DMS53 treated with DMSO at 0.1 percent for 48 hours (cell line): ENCODE data around the gene MBOAT2.
"Not testable (repeated sequence)": the region's sequence is repeated elsewhere in the genome, so short reads cannot be mapped to it uniquely, and the experiment has no call there.

Experiments
- DNase-seq: peaks from one replicate; lab custom pipeline; 2025; ENCODE audit not compliant: unreplicated experiment; lab: John Stamatoyannopoulos, UW

The MBOAT2 gene

DNA sequence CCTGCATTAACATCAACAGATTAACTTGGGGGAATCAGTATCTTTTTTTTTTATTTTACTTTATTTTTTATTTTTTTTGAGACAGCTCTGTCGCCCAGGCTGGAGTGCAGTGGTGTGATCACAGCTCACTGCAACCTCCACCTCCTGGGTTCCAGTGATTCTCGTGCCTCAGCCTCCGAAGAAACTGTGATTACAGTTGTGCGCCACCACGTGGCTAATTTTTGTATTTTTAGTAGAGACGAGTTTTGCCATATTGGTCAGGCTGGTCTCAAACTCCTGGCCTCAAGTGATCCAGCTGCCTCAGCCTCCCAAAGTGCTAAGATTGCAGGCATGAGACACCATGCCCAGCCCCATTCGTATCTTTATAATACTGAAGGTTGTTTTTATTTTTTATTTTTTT, 99.6 kb downstream of the MBOAT2 start:
- DNase-seq: not testable (repeated sequence)

DNA sequence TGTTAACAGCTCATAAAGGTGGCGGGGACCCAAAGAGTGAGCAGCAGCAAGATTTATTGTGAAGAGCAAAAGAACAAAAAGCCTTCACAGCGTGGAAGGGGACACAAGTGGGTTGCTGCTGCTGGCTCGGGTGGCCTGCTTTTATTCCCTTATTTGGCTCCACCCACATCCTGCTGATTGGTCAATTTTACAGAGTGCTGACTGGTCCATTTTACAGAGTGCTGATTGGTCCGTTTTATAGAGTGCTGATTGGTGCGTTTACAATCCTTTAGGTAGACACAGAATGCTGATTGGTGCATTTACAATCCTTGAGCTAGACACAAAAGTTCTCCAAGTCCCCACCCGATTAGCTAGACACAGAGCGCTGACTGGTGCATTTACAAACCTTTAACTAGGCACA, 100.7 kb downstream of the MBOAT2 start:
- DNase-seq: not testable (repeated sequence)

DNA sequence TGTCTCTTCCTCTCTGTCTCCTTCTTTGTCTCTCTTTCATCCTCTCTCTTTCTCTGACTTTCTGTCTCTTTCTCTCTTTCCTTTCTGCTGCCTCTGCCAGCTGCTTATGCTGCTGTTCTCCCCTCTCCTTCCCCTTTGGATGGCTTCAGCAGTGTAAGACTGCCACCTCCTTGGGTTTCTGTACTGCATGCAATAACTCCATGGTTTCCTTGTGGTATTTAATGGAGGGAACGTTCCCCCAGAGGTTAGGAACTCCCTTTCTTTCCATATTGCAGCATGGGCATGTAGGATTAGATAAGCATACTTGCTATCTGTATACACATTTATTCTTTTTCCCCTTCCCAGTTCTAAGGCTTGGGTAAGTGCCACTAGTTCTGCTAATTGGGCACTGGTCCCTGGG, 106.3 kb downstream of the MBOAT2 start:
- DNase-seq: not testable (repeated sequence)

DNA sequence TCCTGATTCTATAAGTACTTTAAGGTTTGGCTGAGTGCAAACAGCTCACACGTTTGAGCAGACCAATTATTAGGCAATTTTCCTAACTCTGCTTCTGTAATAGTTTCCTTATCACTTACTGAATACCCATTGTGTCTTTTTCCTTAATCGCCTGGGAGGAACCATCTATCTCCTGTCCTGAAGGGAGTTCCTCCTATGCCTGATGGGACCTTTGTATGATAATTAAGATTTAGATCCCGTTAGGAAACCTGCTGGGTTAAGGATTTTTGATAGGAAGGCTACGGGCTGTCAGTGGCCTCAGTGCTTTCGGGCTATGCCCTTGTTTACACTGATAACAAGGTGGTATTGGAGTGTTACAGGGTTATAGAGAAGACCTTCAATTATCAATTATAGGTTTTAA, 106.8 kb downstream of the MBOAT2 start:
- DNase-seq: not testable (repeated sequence)

DNA sequence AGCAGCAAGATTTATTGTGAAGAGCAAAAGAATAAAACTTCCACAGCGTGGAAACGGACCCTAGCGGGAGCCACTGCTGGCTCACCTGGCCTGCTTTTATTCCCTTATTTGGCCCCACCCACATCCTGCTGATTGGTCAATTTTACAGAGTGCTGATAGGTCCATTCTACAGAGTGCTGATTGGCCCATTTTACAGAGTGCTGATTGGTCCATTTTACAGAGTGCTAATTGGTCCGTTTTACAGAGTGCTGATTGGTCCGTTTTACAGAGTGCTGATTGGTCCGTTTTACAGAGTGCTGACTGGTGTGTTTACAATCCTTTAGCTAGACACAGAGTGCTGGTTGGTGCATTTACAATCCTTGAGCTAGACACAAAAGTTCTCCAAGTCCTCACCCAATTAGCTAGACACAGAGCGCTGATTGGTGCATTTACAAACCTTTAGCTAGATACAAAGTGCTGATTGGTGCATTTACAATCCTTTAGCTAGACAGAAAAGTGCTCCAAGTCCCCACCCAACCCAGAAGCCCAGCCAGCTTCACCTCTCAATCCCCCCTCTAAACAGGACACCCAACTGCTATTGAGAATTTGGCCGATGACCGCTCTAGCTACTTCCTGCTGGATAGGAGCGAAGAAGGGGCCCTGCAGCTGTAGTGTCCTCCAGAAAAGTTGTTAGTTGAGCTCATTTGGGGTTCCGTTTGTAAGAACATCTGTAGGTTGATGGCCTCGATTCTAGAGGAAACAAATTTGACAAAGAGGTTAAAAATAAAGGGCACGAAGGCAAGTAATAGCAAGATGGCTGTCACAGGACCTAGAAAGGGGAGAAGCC, 108.2 kb downstream of the MBOAT2 start:
- not testable (repeated sequence) for DNase-seq

DNA sequence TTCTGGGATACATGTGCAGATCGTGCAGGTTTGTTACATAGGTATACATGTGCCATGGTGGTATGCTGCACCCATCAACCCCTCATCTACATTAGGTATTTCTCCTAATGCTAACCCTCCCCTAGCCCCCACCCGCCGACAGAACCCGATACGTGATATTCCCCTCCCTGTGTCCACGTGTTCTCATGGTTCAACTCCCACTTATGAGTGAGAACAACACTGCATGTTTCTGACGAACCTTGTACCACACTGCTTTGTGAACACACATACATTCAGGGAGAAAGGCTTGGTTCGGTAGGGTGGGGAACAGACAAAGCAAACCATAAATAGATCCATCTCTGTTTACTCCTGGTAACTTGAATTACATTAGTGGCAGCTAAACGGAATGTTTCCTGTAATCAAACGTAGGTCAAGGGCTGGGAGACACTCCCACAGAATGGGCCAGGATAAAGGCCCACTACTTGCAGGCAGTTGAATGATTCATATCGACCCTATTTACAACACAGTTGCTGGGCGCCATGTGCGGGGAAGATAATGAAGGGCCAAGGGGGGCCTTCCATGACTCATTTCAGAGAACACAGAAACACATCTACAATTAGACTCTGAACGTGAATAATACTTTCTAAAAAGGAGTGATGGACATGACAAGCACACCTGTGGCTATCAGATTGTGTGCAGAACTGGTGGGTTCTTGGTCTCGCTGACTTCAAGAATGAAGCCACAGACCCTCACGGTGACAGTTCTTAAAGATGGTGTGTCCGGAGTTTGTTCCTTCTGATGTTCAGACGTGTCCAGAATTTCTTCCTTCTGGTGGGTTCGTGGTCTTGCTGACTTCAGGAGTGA, 109.3 kb downstream of the MBOAT2 start:
- DNase-seq: no peak

DNA sequence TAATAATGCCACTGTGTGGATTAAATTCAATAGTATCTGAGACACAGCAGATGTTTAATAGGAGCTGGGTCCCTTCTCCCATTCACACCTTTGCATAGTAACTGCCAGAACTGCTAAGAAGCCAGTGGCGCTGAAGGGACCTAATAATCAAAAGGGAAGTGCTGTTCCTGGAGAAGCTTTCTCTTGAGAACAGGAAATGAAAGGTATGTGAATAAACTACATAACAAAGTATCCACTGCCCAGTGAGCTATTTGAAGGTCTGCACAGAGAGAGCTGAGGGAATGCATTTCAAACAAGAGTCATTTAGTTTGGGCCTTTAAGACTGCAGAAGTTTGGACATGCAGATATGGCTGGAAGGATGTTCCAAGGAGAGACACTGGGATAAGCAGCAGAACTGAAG, 110.0 kb downstream of the MBOAT2 start:
- no peak for DNase-seq

DNA sequence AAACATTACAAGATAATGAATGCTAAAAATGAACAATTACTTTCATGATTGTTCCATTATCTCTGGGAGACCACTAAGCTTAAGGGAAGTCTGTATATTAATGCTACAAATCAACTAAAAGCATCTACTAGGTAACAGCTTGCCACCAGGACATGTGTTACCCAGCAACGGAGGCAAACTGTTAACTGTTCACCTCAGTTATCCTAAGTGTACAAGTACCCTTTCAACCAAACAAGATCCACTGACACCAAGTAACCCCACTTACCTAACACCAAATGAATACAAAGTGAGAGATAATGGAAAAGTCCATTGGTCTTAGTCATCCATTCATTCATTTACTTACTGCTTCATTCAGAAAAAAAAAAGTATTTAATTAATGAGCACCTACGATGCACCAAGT, 111.4 kb downstream of the MBOAT2 start:
- no peak for DNase-seq

DNA sequence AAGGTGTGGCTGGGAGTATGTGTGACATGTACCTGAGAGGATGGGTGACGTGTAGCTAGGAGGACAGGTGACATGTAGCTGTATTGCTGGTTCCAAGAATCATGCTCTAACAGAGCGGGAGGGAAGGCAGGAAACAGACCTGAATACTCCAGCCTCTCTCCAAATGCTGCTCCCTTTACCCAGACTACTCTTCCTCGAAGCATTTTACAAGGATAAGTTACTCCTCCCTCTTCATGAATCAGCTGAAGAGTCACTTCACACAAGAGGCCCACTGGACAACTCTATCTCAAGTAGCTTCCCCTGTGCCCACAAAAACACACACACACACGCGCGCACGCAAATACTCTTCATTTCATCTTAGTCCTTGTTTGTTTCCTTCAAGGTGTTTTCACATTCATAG, 113.5 kb downstream of the MBOAT2 start:
- no peak for DNase-seq

- no peak for DNase-seq
Measured at GRCh38 chr2:8888963-8889362, 114.5 kb downstream of the MBOAT2 start.

GRCh38 chr2:8886876-8887275, 116.6 kb downstream of the MBOAT2 start:
- DNase-seq: no peak

- DNase-seq: no peak
Measured at GRCh38 chr2:8886202-8886518, 117.3 kb downstream of the MBOAT2 start.

- DNase-seq: no peak
Measured at GRCh38 chr2:8885449-8886201, 117.9 kb downstream of the MBOAT2 start.

DNA sequence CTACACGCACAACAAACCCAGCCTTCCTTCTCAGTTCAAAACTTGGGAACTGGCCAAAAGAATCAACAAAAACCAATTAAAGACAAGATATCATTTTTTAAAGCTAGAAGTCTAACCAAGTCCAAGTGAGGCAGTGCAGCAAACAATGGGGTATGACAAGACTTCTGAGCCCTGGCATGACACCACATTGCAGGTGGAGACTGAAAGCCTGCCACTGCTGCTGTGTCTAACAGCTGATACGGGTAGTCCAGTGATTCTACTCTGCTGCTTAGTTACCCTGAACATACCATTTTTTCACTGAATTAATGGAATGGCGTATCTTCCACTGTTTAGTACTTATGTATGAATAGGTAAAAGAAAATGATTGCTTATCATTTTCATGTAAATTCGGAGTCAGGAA, 118.7 kb downstream of the MBOAT2 start:
- no peak for DNase-seq

- no peak for DNase-seq
Measured at GRCh38 chr2:8882094-8882493, 121.4 kb downstream of the MBOAT2 start.

- DNase-seq: no peak
Measured at GRCh38 chr2:8877894-8878293, 125.6 kb downstream of the MBOAT2 start.

DNA sequence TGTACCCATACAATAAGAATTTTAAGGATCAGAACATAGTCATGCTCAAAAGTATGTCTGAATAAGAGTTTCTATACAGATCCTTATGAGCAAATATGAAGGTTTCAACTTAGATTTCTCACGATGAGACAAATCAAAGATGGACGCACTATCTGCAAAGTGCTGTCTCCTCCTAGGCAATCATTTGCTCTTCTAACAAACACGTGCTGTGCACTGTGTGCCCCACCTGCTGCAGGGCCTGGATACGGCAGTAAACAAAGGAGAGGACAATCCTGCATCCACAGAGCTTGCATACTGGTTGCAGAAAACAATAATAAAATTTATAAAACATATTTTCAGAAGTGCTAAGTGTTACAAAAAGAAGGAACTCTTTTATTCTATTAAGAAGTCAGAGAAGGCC, 126.2 kb downstream of the MBOAT2 start:
- no peak for DNase-seq

DNA sequence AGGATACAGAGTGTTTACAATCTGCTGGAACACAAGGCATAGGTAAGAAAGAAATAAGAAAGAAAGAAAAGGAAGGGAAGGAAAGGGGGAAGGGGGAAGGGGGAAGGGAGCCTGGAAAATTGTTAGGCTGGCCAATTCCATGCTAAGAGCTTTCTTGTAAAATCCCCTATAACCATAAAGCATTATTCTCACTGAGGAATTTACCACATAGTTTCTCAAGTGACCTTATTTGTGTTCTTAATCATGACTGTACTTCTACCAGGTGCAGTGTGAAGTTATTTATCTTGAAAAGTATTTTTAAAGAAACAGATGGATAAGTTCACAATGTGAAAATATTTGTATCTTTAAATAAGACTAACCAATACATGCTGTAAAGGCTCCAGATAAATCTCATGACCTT, 126.9 kb downstream of the MBOAT2 start:
- DNase-seq: no peak

- DNase-seq: peak; percentile 39
Measured at GRCh38 chr2:8872821-8873432, 130.6 kb downstream of the MBOAT2 start.

- no peak for DNase-seq
Measured at GRCh38 chr2:8870441-8870840, 133.0 kb downstream of the MBOAT2 start.

GRCh38 chr2:8867363-8867762, 136.1 kb downstream of the MBOAT2 start:
- DNase-seq: no peak
